ENCODE results near the gene EPS8L1.

Gene EPS8L1

DNA sequence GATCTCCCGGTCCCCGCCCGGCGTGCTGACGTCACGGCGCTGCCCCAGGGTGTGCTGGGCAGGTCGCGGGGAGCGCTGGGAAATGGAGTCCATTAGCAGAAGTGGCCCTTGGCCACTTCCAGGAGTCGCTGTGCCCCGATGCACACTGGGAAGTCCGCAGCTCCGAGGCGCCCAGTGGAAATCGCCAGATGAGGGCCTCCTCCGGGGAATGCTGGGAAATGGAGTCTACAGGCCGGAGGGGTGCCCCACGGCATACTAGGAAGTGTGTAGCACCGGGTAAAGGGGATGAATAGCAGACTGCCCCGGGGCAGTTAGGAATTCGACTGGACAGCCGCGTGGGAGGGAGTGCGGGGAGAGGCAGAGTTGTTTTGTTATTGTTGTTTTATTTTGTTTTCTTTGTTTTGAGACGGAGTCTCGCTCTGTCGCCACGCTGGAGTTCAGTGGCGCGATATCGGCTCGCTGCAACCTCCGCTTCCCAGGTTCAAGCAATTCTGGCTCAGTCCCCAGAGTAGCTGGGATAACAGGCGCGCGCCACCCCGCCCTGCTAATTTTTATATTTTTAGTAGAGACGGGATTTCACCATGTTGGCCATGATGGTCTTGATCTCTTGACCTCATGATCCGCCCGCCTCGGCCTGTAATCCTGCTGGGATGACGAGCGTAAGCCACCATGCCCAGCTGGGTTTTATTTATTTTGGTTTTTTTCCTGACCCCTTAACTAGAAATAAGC, 42.2 kb downstream of the EPS8L1 start:
- peak; percentile 92 for DNase-seq

DNA sequence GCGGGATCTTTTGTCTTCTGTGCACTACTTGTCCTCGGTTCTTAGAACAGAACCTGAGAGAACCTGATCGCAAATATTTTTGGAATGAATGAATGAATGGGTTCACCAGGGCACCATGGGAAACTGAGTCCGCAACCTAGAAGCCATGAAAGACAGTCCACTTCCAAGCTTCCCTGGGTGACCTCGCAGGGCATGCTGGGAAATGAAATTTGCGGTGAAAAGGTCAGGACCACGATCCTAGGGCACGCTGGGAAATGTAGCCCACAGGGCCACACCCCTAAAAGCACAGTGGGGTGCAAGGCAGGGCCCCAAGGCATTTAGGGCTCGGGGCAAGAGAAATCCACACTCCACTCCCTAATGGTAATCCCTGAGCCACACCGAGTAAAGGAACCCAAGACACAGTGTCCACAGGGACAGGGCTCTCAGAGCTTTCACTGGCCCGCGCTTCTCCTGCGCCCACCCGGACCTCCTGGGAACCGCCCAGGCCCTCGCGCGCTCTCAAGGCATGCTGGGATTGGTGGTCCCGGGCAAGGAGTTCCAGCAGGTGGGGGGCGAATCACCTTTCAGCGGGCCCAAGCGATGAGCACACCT, 42.8 kb downstream of the EPS8L1 start:
- no peak for DNase-seq

DNA sequence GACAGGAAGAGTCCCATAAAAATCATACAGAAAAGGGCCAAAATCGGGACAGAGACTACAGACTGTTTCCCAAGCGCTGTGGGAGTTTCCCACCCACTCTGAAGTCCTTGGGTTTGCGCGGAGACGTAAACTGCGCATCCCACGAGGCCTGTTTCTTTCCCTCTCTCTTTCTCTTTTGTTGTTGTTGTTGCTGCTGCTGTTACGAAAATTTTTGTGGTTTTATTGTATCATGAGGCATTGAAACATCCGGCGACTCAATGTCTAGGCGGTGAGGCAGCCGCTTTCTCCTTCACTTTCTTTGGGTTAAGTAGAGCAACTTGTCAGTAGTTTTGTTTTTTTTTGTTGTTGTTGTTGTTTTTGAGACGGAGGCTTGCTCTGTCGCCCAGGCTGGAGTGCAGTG, 43.4 kb downstream of the EPS8L1 start:
- no peak for DNase-seq

DNA sequence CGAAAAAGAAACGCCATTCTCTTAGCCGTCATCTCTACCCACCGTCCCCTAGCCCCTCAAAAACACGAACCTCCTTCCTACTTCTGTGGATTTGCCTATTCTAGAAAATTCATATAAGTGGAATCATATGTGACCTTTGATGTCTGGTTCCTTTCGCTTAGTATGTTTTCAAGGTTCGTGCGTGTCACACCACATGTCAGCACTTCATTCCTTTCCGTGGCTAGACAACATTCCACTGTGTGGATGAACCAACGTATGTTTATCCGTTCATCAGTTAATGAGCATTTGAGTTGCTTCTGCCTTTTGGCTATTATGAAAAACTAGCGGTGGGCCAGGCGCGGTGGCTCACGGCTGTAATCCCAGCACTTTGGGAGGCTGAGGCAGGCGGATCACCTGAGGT, 55.8 kb downstream of the EPS8L1 start:
- no peak for DNase-seq

DNA sequence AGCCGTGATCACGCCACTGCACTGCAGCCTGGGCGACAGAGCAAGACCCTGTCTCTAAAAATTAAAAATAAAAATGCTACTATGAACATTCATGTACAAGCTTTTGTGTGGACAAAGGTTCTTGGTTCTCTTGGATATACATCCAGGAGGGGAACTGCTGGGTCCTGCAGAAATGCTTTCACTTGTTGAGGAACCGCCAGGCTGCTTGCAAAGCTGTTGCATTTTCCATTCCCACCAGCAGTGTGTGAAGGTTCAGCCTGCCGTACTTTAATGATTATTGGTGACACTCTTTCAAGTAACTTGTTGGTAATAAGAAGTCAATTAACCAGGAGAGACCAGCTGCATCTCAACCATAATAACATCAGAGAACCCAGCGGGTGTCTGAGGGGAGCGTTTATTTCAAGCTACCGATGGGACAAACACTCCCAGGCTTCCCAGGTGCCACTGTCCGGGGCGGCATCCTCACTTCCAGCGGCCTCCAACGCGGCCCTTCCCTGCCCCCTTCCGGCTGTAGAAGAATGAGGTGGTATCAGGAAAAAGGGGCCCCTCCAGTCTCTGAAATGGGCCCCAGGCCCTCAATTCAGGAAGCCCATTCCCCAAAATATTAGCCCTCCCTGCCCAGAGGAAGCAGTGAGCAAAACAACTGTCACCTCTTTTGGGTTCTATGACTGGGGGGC, 56.9 kb downstream of the EPS8L1 start:
- no peak for DNase-seq

DNA sequence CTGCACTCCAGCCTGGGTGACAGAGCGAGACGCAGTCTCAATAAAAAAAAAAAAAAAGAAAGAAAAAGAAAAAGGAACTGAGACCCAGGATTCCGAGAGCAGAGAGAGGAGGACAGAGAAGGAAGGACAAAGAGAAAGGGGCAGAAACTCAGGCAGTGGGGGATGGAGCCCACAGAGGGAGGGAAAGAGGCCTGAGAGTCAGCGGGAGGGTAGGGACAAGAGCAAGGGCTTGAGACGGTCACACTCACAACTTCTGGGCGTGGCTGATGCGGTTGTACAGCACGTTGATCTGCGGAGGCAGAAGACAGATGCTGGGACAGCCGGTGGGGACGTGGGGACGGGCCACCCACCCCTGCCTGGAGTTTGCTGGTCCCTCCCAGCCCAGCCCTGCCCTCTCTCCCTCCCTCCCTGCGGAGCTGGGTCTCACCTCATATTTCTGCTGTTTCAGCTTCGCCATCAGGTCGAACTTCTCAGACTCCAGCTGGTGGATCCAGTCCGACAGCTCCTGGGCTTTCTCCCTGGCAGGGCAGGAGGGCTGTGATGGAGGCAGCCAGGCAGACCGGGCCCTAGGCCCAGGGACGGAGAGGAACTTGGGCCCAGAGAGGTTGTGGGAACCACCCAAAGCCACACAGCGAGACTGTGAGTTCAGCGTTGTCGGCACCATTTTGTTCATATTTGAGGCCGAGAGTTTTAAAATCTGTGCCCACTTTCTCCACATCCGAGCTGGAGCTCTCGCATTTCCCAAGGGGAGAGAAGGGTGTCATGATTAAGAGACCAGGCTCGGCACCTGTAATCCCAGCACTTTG, 58.2 kb downstream of the EPS8L1 start:
- DNase-seq: no peak

DNA sequence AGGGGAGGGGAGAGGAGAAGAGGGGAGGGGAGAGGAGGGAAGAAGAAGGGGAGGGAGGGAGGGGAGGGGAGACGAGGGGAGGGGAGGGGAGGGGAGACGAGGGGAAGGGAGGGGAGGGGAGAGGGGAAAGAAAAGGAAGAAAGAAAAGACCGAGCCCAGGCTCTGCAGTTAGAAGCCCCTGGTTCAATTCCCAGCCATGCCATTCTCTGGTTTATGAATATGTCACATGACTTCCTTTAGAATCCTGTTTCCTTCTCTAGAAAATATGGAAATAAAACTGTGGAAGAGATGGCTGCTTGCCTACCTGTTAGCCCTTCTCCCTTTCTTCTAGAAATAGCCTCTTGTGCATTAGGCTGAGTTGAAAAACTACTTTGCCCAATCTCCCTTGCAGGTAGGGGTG, 59.1 kb downstream of the EPS8L1 start:
- no peak for DNase-seq

DNA sequence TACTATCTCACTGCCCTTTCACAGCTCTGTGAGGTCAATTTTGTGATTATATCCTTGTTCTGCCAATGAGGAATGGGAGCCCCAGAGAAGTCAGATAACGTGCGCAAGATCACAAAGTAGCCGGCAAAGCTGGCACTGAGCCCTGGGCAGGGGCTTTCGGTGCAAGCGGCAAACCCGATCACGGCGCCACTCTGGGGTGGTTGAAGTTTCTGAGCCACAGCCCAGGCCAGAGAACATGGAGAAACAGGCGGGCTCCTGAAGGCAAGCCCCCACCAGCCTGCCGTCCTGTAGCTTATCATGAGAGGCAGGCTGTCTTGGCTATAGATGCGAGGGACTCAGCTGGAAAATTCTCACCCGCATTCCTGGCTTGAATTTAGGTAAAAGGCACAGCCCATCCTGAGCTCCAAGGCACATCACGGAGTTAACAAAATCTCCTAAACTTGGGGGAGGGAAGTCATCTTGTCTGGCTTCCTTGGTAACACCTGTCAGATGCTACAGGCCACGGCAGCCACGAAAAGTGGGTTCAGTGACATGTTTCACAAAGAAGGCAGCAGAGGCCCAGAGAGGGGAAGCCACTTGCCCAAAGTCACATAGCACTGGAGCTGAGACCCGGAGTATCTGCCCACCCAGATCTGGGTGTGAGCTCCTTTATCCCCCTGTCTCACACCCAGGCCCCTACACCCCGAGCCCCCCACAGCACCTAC, 60.9 kb downstream of the EPS8L1 start:
- no peak for DNase-seq
